Measurements from ENCODE around the gene CALM3. TPM values are rescaled to one million over a fixed set of nuclear protein-coding genes. Genes with fewer than 3 reads are reported as not detected.

The CALM3 gene
- total and polyA plus RNA-seq, 2 donors from 2014 or later: 217 to 350 TPM

- peak overlapping the region; percentile 1 to 63 for H3K27ac ChIP-seq (ENCODE audit: low read depth in 2 of 2, low read length in 2 of 2)
- peaks cover 0 to 17% (median 11%) of the 10 kb centered on the region in 3 donors for H3K4me1 ChIP-seq (ENCODE audit: control insufficient read depth in 2 of 3, insufficient read depth in 2 of 3, low read depth in 1 of 3, low read length in 3 of 3)
- no peak for FAIRE-seq
- peak overlapping the region in 1 of 3 donors; percentile 19 for H3K9ac ChIP-seq (ENCODE audit: low read length in 3 of 3)
- no peaks in the 10 kb centered on the region for H3K27me3 ChIP-seq (ENCODE audit: control insufficient read depth, insufficient read depth, low read length)
- DNase-seq: no peak
- no peaks in the 10 kb centered on the region for H3K36me3 ChIP-seq (ENCODE audit: control insufficient read depth in 2 of 3, insufficient read depth in 3 of 3, low read length in 3 of 3)
- H3K9me3 ChIP-seq (ENCODE audit: control insufficient read depth in 2 of 3, insufficient read depth in 1 of 3, low read length in 3 of 3): no peaks in the 10 kb centered on the region
- peak overlapping the region in 1 of 3 donors; percentile 35 for H3K4me3 ChIP-seq (ENCODE audit: low read length in 3 of 3)
- intact Hi-C loops (cut with DNase I): no loop called here
- TF ChIP-seq CTCF (IDR thresholded peaks at IDR 0.05; ENCODE audit: borderline replicate concordance, extremely low read depth, insufficient read depth): no peak
Measured at GRCh38 chr19:46621191-46622117, 20.3 kb downstream of the CALM3 start.

- FAIRE-seq (no peak), DNase-seq (no peak)
- Histone ChIP-seq H3K9ac (ENCODE audit: low read length in 3 of 3) (no peak overlapping the region), H3K9me3 (ENCODE audit: control insufficient read depth in 2 of 3, insufficient read depth in 1 of 3, low read length in 3 of 3) (no peaks in the 10 kb centered on the region), H3K36me3 (ENCODE audit: control insufficient read depth in 2 of 3, insufficient read depth in 3 of 3, low read length in 3 of 3) (no peaks in the 10 kb centered on the region), H3K27ac (ENCODE audit: low read depth in 2 of 2, low read length in 2 of 2) (peak overlapping the region in 1 of 2 donors; percentile 41), H3K4me3 (ENCODE audit: low read length in 3 of 3) (peak overlapping the region in 1 of 3 donors; percentile 35), H3K4me1 (ENCODE audit: control insufficient read depth in 2 of 3, insufficient read depth in 2 of 3, low read depth in 1 of 3, low read length in 3 of 3) (peaks cover 0 to 17% (median 6%) of the 10 kb centered on the region in 3 donors), H3K27me3 (ENCODE audit: control insufficient read depth, insufficient read depth, low read length) (no peaks in the 10 kb centered on the region)
- no peak for TF ChIP-seq CTCF (IDR thresholded peaks at IDR 0.05; ENCODE audit: borderline replicate concordance, extremely low read depth, insufficient read depth)
- intact Hi-C loops (cut with DNase I): no loop called here
Measured at GRCh38 chr19:46622118-46622446, 21.0 kb downstream of the CALM3 start.

- Histone ChIP-seq H3K9me3 (ENCODE audit: control insufficient read depth in 2 of 3, insufficient read depth in 1 of 3, low read length in 3 of 3) (no peaks in the 10 kb centered on the region), H3K4me1 (ENCODE audit: control insufficient read depth in 2 of 3, insufficient read depth in 2 of 3, low read depth in 1 of 3, low read length in 3 of 3) (peaks cover 0 to 17% (median 9%) of the 10 kb centered on the region in 3 donors), H3K27ac (ENCODE audit: low read depth in 2 of 2, low read length in 2 of 2) (peak overlapping the region; percentile 51 to 60), H3K4me3 (ENCODE audit: low read length in 3 of 3) (peak overlapping the region in 2 of 3 donors; percentile 29 to 44), H3K36me3 (ENCODE audit: control insufficient read depth in 2 of 3, insufficient read depth in 3 of 3, low read length in 3 of 3) (no peaks in the 10 kb centered on the region), H3K27me3 (ENCODE audit: control insufficient read depth, insufficient read depth, low read length) (no peaks in the 10 kb centered on the region), H3K9ac (ENCODE audit: low read length in 3 of 3) (peak overlapping the region in 2 of 3 donors; percentile 26 to 41)
- no peak for FAIRE-seq
- intact Hi-C loops (cut with DNase I): no loop called here
- DNase-seq: no peak
- no peak for TF ChIP-seq CTCF (IDR thresholded peaks at IDR 0.05; ENCODE audit: borderline replicate concordance, extremely low read depth, insufficient read depth)
Measured at GRCh38 chr19:46623915-46624502, 22.9 kb downstream of the CALM3 start.

Measured in kidney (tissue), 14 donors.